PC-9 (cell line): ENCODE data around the gene LBR. TPM values are rescaled to one million over a fixed set of nuclear protein-coding genes. Genes with fewer than 3 reads are reported as not detected.
"Not testable (repeated sequence)": the region's sequence is repeated elsewhere in the genome, so short reads cannot be mapped to it uniquely, and the experiment has no call there.

ENCODE experiments used
- BruUV-seq: library from RNA; stranded (reverse); fragments of 400-500 nt; replicated peaks from 2 replicates; lab custom pipeline; 2021; lab: Mats Ljungman, UMichigan
- CTCF ChIA-PET: fragments of 300-600 bp; sonication (Branson Sonifier 250); formaldehyde crosslinking; loops from one replicate; lab custom pipeline; 2022; ENCODE audit warnings: antibody characterized with exemption; lab: Charles Lee
- POLR2A ChIA-PET: fragments of 300-600 bp; sonication (Branson Sonifier 250); formaldehyde crosslinking; loops from one replicate; lab custom pipeline; 2022; ENCODE audit warnings: antibody characterized with exemption; ENCODE audit not compliant: unreplicated experiment; lab: Charles Lee
- DNase-seq, 2 experiments: peaks; one replicate each; pipeline versions ENCODE4 v3.0.0 to v3.0.0-alpha.2; 2015 to 2022; ENCODE audit warnings: mixed read lengths in 1 of 2
- H2AFZ ChIP-seq: fragments of 200-600 bp; sonication (generic); 2 replicates; pipeline ENCODE4 v1.8.1; 2017; ENCODE audit warnings: antibody characterized with exemption
- H3F3A ChIP-seq: fragments of 200-600 bp; sonication (generic); 2 replicates; pipeline ENCODE4 v1.8.1; 2017; ENCODE audit warnings: antibody characterized with exemption, mild to moderate bottlenecking, low read depth; ENCODE audit not compliant: insufficient read depth
- H3K27ac ChIP-seq: fragments of 200-600 bp; sonication (generic); 2 replicates; pipeline ENCODE4 v1.6.1; 2016; ENCODE audit warnings: mixed run types
- H3K27me3 ChIP-seq: fragments of 200-600 bp; sonication (generic); 2 replicates; pipeline ENCODE4 v1.6.1; 2016; ENCODE audit warnings: low read depth, mixed run types; ENCODE audit not compliant: insufficient read depth
- H3K36me3 ChIP-seq: fragments of 200-600 bp; sonication (generic); 2 replicates; pipeline ENCODE4 v1.6.1; 2016; ENCODE audit warnings: low read depth, mixed run types
- H3K4me1 ChIP-seq: fragments of 200-600 bp; sonication (generic); replicated peaks from 2 replicates; pipeline ENCODE4 v1.6.1; 2016; ENCODE audit warnings: mixed run types; ENCODE audit not compliant: insufficient read depth
- H3K4me2 ChIP-seq: fragments of 200-600 bp; sonication (generic); 2 replicates; pipeline ENCODE4 v1.6.1; 2017; ENCODE audit warnings: mixed run types
- H3K4me3 ChIP-seq: fragments of 200-600 bp; sonication (generic); 2 replicates; pipeline ENCODE4 v1.6.1; 2016; ENCODE audit warnings: mixed run types
- H3K79me2 ChIP-seq: fragments of 200-600 bp; sonication (generic); 2 replicates; pipeline ENCODE4 v1.6.1; 2017; ENCODE audit warnings: low read depth, mixed run types
- H3K9me2 ChIP-seq: fragments of 200-600 bp; sonication (generic); 2 replicates; pipeline ENCODE4 v1.8.1; 2017; ENCODE audit warnings: mild to moderate bottlenecking; ENCODE audit not compliant: insufficient read depth
- H3K9me3 ChIP-seq: fragments of 200-600 bp; sonication (generic); 2 replicates; pipeline ENCODE4 v1.8.1; 2016; ENCODE audit warnings: low read depth; ENCODE audit not compliant: insufficient read depth
- H4K20me1 ChIP-seq: fragments of 200-600 bp; sonication (generic); 2 replicates; pipeline ENCODE4 v1.8.1; 2017; ENCODE audit not compliant: insufficient read depth
- CTCF ChIP-seq: fragments of 200-600 bp; sonication (generic); conservative IDR thresholded peaks from 2 replicates; pipeline ENCODE4 v1.6.1; 2017; ENCODE audit warnings: mixed run types, antibody characterized with exemption, mild to moderate bottlenecking, moderate library complexity
- EZH2 ChIP-seq: fragments of 200-600 bp; sonication (generic); IDR thresholded peaks from 2 replicates; pipeline ENCODE4 v1.8.0; 2017; ENCODE audit warnings: antibody characterized with exemption, low read depth
- intact Hi-C: fragments of 100-400 bp; cut with micrococcal nuclease; formaldehyde crosslinking; loops from one replicate; pipeline ENCODE4 v1.10.0; 2022; ENCODE audit not compliant: unreplicated experiment
- total RNA-seq: library from RNA; stranded (reverse); gene quantifications from 2 replicates; pipeline ENCODE4 v1.2.3, GENCODE V29; 2021

The LBR gene
- total RNA-seq, 1 experiment from 2014 or later, result 158 TPM

GRCh38 chr1:225388372-225388771 is 39.5 kb downstream of the LBR start:
- no TSS peak for BruUV-seq
- POLR2A ChIA-PET, result no interaction called here

GRCh38 chr1:225386860-225387259 is 41.0 kb downstream of the LBR start:
- BruUV-seq, H3K79me2 ChIP-seq, H3K27me3 ChIP-seq, intact Hi-C loops, H4K20me1 ChIP-seq, H3K36me3 ChIP-seq, POLR2A ChIA-PET, H3K4me2 ChIP-seq, H3K4me1 ChIP-seq, H3K9me2 ChIP-seq, H3K27ac ChIP-seq, H2AFZ ChIP-seq, H3F3A ChIP-seq, H3K9me3 ChIP-seq, DNase-seq, H3K4me3 ChIP-seq, CTCF ChIA-PET: not testable (repeated sequence)

More at GRCh38 chr1:225388372-225388771, 39.5 kb downstream of the LBR start:
- Histone ChIP-seq H3F3A (no peaks in the 10 kb centered on the region), H3K9me3 (no peaks in the 10 kb centered on the region), H3K4me3 (no peak overlapping the region), H3K9me2 (no peaks in the 10 kb centered on the region), H2AFZ (no peak overlapping the region), H3K4me1 (no peaks in the 10 kb centered on the region), H3K79me2 (no peaks in the 10 kb centered on the region), H3K4me2 (no peak overlapping the region), H3K36me3 (no peaks in the 10 kb centered on the region), H3K27me3 (no peaks in the 10 kb centered on the region), H3K27ac (no peak overlapping the region), H4K20me1 (no peaks in the 10 kb centered on the region)
- DNase-seq, result no peak
- intact Hi-C loops, result no loop called here
- TF ChIP-seq CTCF (no peak), EZH2 (no peak)
- CTCF ChIA-PET, result no interaction called here

GRCh38 chr1:225380691-225381090 is 47.1 kb downstream of the LBR start:
- Histone ChIP-seq H3F3A (no peaks in the 10 kb centered on the region), H3K27ac (no peak overlapping the region), H3K79me2 (no peaks in the 10 kb centered on the region), H3K4me2 (no peak overlapping the region), H3K36me3 (no peaks in the 10 kb centered on the region), H3K4me3 (no peak overlapping the region), H3K27me3 (no peaks in the 10 kb centered on the region), H2AFZ (no peak overlapping the region), H3K4me1 (no peaks in the 10 kb centered on the region), H3K9me2 (no peaks in the 10 kb centered on the region), H3K9me3 (no peaks in the 10 kb centered on the region), H4K20me1 (no peaks in the 10 kb centered on the region)
- TF ChIP-seq CTCF (no peak), EZH2 (no peak)
- ChIA-PET CTCF (no interaction called here), POLR2A (no interaction called here)
- BruUV-seq, result no TSS peak
- no peak for DNase-seq
- intact Hi-C loops, result no loop called here

GRCh38 chr1:225378880-225379279 is 49.0 kb downstream of the LBR start:
- no peaks in the 10 kb centered on the region for H3K36me3 ChIP-seq
- no peak overlapping the region for H3K27ac ChIP-seq
- H4K20me1 ChIP-seq, result no peaks in the 10 kb centered on the region
- no peaks in the 10 kb centered on the region for H3K79me2 ChIP-seq
- H3K27me3 ChIP-seq, result no peaks in the 10 kb centered on the region
- H3K4me3 ChIP-seq, result no peak overlapping the region
- TF ChIP-seq EZH2 (no peak), CTCF (no peak)
- ChIA-PET CTCF (no interaction called here), POLR2A (no interaction called here)
- no peak for DNase-seq
- H3K4me2 ChIP-seq, result no peak overlapping the region
- H2AFZ ChIP-seq, result no peak overlapping the region
- no peaks in the 10 kb centered on the region for H3K9me3 ChIP-seq
- BruUV-seq, result no TSS peak
- no peaks in the 10 kb centered on the region for H3K9me2 ChIP-seq
- H3F3A ChIP-seq, result no peaks in the 10 kb centered on the region
- intact Hi-C loops, result no loop called here
- no peaks in the 10 kb centered on the region for H3K4me1 ChIP-seq
